ENCODE measurements around the gene PPP3R2.
"Not testable (repeated sequence)": the region's sequence is repeated elsewhere in the genome, so short reads cannot be mapped to it uniquely, and the experiment has no call there.

Gene PPP3R2

GRCh38 chr9:101569741-101570501 is 24.8 kb downstream of the PPP3R2 start:
- H3K4me3 ChIP-seq (ENCODE audit: extremely low read depth, insufficient read depth, low read length, poor library complexity, severe bottlenecking) = no peak overlapping the region
- 93 to 97% methylated on average over 3 of the region's 5 CpGs for WGBS, 2 experiments (ENCODE audit: insufficient coverage in 2 of 2)
- peaks cover 17% of the 10 kb centered on the region for H3K36me3 ChIP-seq (ENCODE audit: control insufficient read depth, insufficient read depth, low read length)

GRCh38 chr9:101567725-101568350 is 26.9 kb downstream of the PPP3R2 start:
- Histone ChIP-seq H3K27ac (ENCODE audit: low read depth, low read length, severe bottlenecking) (no peak overlapping the region), H3K4me3 (ENCODE audit: extremely low read depth, insufficient read depth, low read length, poor library complexity, severe bottlenecking) (no peak overlapping the region), H3K9me3 (ENCODE audit: control insufficient read depth, low read length) (no peaks in the 10 kb centered on the region), H3K4me1 (ENCODE audit: control insufficient read depth, insufficient read depth, low read length, poor library complexity, severe bottlenecking) (no peaks in the 10 kb centered on the region), H3K36me3 (ENCODE audit: control insufficient read depth, insufficient read depth, low read length) (peaks cover 23% of the 10 kb centered on the region)
- WGBS, 2 experiments (ENCODE audit: insufficient coverage in 2 of 2) = 72 to 100% methylated on average over 2 to 3 of the region's 3 CpGs

More at GRCh38 chr9:101569741-101570501, 24.8 kb downstream of the PPP3R2 start:
- Histone ChIP-seq H3K27ac (ENCODE audit: low read depth, low read length, severe bottlenecking) (no peak overlapping the region), H3K9me3 (ENCODE audit: control insufficient read depth, low read length) (no peaks in the 10 kb centered on the region), H3K4me1 (ENCODE audit: control insufficient read depth, insufficient read depth, low read length, poor library complexity, severe bottlenecking) (no peaks in the 10 kb centered on the region)

DNA sequence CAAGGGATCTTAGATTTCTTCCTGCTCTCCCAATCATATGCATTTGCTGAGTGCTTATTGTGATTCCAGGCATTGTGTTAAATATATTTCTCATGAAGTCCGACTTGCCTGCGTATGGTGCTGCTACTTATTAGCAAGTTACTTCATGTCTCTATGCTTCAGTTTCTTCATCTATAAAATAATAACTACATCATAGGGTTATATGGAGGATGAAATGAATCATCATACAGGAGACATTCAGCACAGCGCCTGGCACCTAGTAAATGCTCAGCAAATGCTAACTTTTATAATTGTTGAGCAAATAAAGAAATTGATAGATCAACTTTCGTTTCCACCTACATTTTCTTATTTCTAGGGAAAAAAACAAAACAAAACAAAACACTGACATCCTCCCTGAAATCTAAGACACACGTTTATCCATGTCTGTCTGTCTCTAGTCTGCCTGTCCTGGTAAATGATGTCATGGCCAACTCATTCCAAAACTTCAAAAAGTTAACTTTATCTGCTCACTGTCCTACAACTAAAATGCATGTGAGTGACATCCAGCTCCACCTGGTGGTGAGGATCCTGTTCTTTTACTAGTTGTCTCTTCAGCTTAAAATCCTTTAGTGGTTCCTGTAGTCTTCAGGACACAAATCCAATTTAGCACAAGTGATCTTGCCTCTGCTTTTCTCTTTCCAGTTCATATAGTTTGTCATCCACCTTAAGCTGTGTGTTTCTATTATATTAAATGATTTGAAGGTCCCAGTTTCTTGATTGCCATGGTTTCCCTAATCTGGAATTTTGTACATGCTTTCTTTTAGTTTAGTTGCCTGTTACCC is 27.7 kb downstream of the PPP3R2 start:
- no peaks in the 10 kb centered on the region for H3K4me1 ChIP-seq (ENCODE audit: control insufficient read depth, insufficient read depth, low read length, poor library complexity, severe bottlenecking)
- H3K9me3 ChIP-seq (ENCODE audit: control insufficient read depth, low read length) = no peaks in the 10 kb centered on the region
- no peak overlapping the region for H3K27ac ChIP-seq (ENCODE audit: low read depth, low read length, severe bottlenecking)
- WGBS, 2 experiments (ENCODE audit: insufficient coverage in 2 of 2) = 50 to 65% methylated on average over 1 to 2 of the region's 5 CpGs
- H3K36me3 ChIP-seq (ENCODE audit: control insufficient read depth, insufficient read depth, low read length) = peaks cover 30% of the 10 kb centered on the region
- no peak overlapping the region for H3K4me3 ChIP-seq (ENCODE audit: extremely low read depth, insufficient read depth, low read length, poor library complexity, severe bottlenecking)

GRCh38 chr9:101564252-101564651 is 30.5 kb downstream of the PPP3R2 start:
- Histone ChIP-seq H3K9me3 (ENCODE audit: control insufficient read depth, low read length) (no peaks in the 10 kb centered on the region), H3K4me3 (ENCODE audit: extremely low read depth, insufficient read depth, low read length, poor library complexity, severe bottlenecking) (no peak overlapping the region), H3K36me3 (ENCODE audit: control insufficient read depth, insufficient read depth, low read length) (peaks cover 45% of the 10 kb centered on the region), H3K4me1 (ENCODE audit: control insufficient read depth, insufficient read depth, low read length, poor library complexity, severe bottlenecking) (no peaks in the 10 kb centered on the region), H3K27ac (ENCODE audit: low read depth, low read length, severe bottlenecking) (no peak overlapping the region)

GRCh38 chr9:101562966-101563365 is 31.8 kb downstream of the PPP3R2 start:
- no peak overlapping the region for H3K4me3 ChIP-seq (ENCODE audit: extremely low read depth, insufficient read depth, low read length, poor library complexity, severe bottlenecking)
- peaks cover 50% of the 10 kb centered on the region for H3K36me3 ChIP-seq (ENCODE audit: control insufficient read depth, insufficient read depth, low read length)
- H3K4me1 ChIP-seq (ENCODE audit: control insufficient read depth, insufficient read depth, low read length, poor library complexity, severe bottlenecking) = no peaks in the 10 kb centered on the region
- 100% methylated on average over 1 of the region's 1 CpG; no CpG with 5 or more reads in 1 of the 2 experiments for WGBS, 2 experiments (ENCODE audit: insufficient coverage in 2 of 2)
- no peak overlapping the region for H3K27ac ChIP-seq (ENCODE audit: low read depth, low read length, severe bottlenecking)
- H3K9me3 ChIP-seq (ENCODE audit: control insufficient read depth, low read length) = no peaks in the 10 kb centered on the region

DNA sequence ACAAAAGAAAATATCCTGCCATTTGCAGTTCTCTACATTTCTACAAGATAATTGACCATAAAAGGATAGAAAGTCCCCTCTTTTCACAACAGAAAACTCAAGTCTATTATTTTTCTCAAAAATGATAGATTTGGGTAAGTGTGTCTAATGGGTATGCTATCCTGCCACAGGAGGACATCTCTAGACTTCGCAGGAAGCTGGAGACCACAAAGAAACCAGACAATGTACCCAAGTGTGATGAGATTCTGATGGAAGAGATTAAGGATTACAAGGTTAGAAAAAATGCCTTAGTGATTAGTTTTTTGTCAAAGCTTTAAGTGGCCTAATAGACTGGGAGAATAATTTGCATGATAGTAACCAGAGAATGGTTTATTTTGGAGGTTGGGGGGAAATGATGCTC is 33.0 kb downstream of the PPP3R2 start:
- Histone ChIP-seq H3K4me1 (ENCODE audit: control insufficient read depth, insufficient read depth, low read length, poor library complexity, severe bottlenecking) (no peaks in the 10 kb centered on the region), H3K36me3 (ENCODE audit: control insufficient read depth, insufficient read depth, low read length) (peaks cover 58% of the 10 kb centered on the region), H3K27ac (ENCODE audit: low read depth, low read length, severe bottlenecking) (no peak overlapping the region), H3K4me3 (ENCODE audit: extremely low read depth, insufficient read depth, low read length, poor library complexity, severe bottlenecking) (no peak overlapping the region), H3K9me3 (ENCODE audit: control insufficient read depth, low read length) (no peaks in the 10 kb centered on the region)
- WGBS, 2 experiments (ENCODE audit: insufficient coverage in 2 of 2) = 100% methylated on average over 1 of the region's 1 CpG; no CpG with 5 or more reads in 1 of the 2 experiments

- 81 to 85% methylated on average over 6 to 10 of the region's 18 CpGs for WGBS, 2 experiments (ENCODE audit: insufficient coverage in 2 of 2)
- H3K4me3 ChIP-seq (ENCODE audit: extremely low read depth, insufficient read depth, low read length, poor library complexity, severe bottlenecking); H3K9me3 ChIP-seq (ENCODE audit: control insufficient read depth, low read length); H3K27ac ChIP-seq (ENCODE audit: low read depth, low read length, severe bottlenecking); H3K4me1 ChIP-seq (ENCODE audit: control insufficient read depth, insufficient read depth, low read length, poor library complexity, severe bottlenecking): not testable (repeated sequence)
- peaks cover 72% of the 10 kb centered on the region for H3K36me3 ChIP-seq (ENCODE audit: control insufficient read depth, insufficient read depth, low read length)
Measured at GRCh38 chr9:101549472-101550098, 45.2 kb downstream of the PPP3R2 start.

- Histone ChIP-seq H3K4me3 (ENCODE audit: extremely low read depth, insufficient read depth, low read length, poor library complexity, severe bottlenecking) (no peak overlapping the region), H3K27ac (ENCODE audit: low read depth, low read length, severe bottlenecking) (no peak overlapping the region), H3K36me3 (ENCODE audit: control insufficient read depth, insufficient read depth, low read length) (peaks cover 65% of the 10 kb centered on the region), H3K4me1 (ENCODE audit: control insufficient read depth, insufficient read depth, low read length, poor library complexity, severe bottlenecking) (no peaks in the 10 kb centered on the region), H3K9me3 (ENCODE audit: control insufficient read depth, low read length) (no peaks in the 10 kb centered on the region)
- WGBS, 2 experiments (ENCODE audit: insufficient coverage in 2 of 2) = 96 to 99% methylated on average over 10 to 12 of the region's 14 CpGs
Measured at GRCh38 chr9:101543098-101543735, 51.6 kb downstream of the PPP3R2 start.
